ENCODE measurements around the gene FOXS1. TPM values are rescaled to one million over a fixed set of nuclear protein-coding genes. Genes with fewer than 3 reads are reported as not detected.

The FOXS1 gene
- total RNA-seq (not detected), polyA plus RNA-seq (not detected)

GRCh38 chr20:31845300-31845863 is at the start of gene FOXS1:
FOXS1 (minus strand) TSS chr20:31845604; CDS start chr20:31845542, 62 bp downstream.
- Mint-ChIP-seq H3K4me1 (no peaks in the 10 kb centered on the region), H3K27me3 (peaks cover 7 to 18% of the 10 kb centered on the region in 2 donors), H3K9me3 (no peaks in the 10 kb centered on the region), H3K36me3 (no peaks in the 10 kb centered on the region), H3K4me3 (no peak within 1 kb of the TSS), H3K27ac (peak within 1 kb of the TSS in 1 of 8 donors; percentile 29)
- DNase-seq, result no peak
- H3K4me3 ChIP-seq (ENCODE audit: low read length), result no peak within 1 kb of the TSS
- no peaks in the 10 kb centered on the region for H3K9me3 ChIP-seq (ENCODE audit: low read length)
- CTCF ChIA-PET, result interaction anchor here (4.5 kb wide), 1 partner anchor 22 kb away, joined by 34 read pairs; no protein-coding TSS in a partner anchor
- H3K27ac ChIP-seq (ENCODE audit: low read depth, low read length), result no peak within 1 kb of the TSS
- no peaks in the 10 kb centered on the region for H3K27me3 ChIP-seq (ENCODE audit: insufficient read depth, low read length, poor library complexity, severe bottlenecking)
- H3K36me3 ChIP-seq (ENCODE audit: insufficient read depth, low read length), result no peaks in the 10 kb centered on the region
- H3K4me1 ChIP-seq (ENCODE audit: insufficient read depth, low read length), result no peaks in the 10 kb centered on the region
- POLR2A ChIA-PET, result no interaction called here

GRCh38 chr20:31890646-31891045 is 45.2 kb upstream of the FOXS1 start:
- Mint-ChIP-seq H3K4me3 (no peak overlapping the region), H3K27ac (no peak overlapping the region), H3K9me3 (peaks cover 0 to 1% (median 0%) of the 10 kb centered on the region in 5 donors), H3K36me3 (peaks cover 0 to 4% (median 0%) of the 10 kb centered on the region in 3 donors), H3K27me3 (peaks cover 11 to 16% of the 10 kb centered on the region in 2 donors), H3K4me1 (peaks cover 0 to 4% (median 0%) of the 10 kb centered on the region in 3 donors)
- no peak for DNase-seq
- POLR2A ChIA-PET, result no interaction called here
- H3K4me1 ChIP-seq (ENCODE audit: insufficient read depth, low read length), result no peaks in the 10 kb centered on the region
- H3K36me3 ChIP-seq (ENCODE audit: insufficient read depth, low read length), result no peaks in the 10 kb centered on the region
- CTCF ChIA-PET, result no interaction called here
- no peak overlapping the region for H3K27ac ChIP-seq (ENCODE audit: low read depth, low read length)
- H3K27me3 ChIP-seq (ENCODE audit: insufficient read depth, low read length, poor library complexity, severe bottlenecking), result no peaks in the 10 kb centered on the region
- H3K4me3 ChIP-seq (ENCODE audit: low read length), result no peak overlapping the region
- H3K9me3 ChIP-seq (ENCODE audit: low read length), result no peaks in the 10 kb centered on the region

GRCh38 chr20:31883829-31884228 is 38.4 kb upstream of the FOXS1 start:
- Mint-ChIP-seq H3K4me3 (no peak overlapping the region), H3K27ac (no peak overlapping the region), H3K27me3 (peaks cover 13 to 21% of the 10 kb centered on the region in 2 donors), H3K36me3 (peaks cover 0 to 4% (median 0%) of the 10 kb centered on the region in 3 donors), H3K4me1 (peaks cover 10 to 14% (median 14%) of the 10 kb centered on the region in 3 donors), H3K9me3 (no peaks in the 10 kb centered on the region)
- ChIA-PET POLR2A (no interaction called here), CTCF (no interaction called here)
- no peak overlapping the region for H3K4me3 ChIP-seq (ENCODE audit: low read length)
- DNase-seq, result no peak
- H3K36me3 ChIP-seq (ENCODE audit: insufficient read depth, low read length), result no peaks in the 10 kb centered on the region
- no peak overlapping the region for H3K27ac ChIP-seq (ENCODE audit: low read depth, low read length)
- no peaks in the 10 kb centered on the region for H3K9me3 ChIP-seq (ENCODE audit: low read length)
- H3K27me3 ChIP-seq (ENCODE audit: insufficient read depth, low read length, poor library complexity, severe bottlenecking), result no peaks in the 10 kb centered on the region
- peaks cover 4% of the 10 kb centered on the region for H3K4me1 ChIP-seq (ENCODE audit: insufficient read depth, low read length)

GRCh38 chr20:31881945-31882344 is 36.5 kb upstream of the FOXS1 start:
- no peak for DNase-seq
- Histone ChIP-seq H3K4me3 (ENCODE audit: low read length) (no peak overlapping the region), H3K4me1 (ENCODE audit: insufficient read depth, low read length) (peaks cover 4% of the 10 kb centered on the region), H3K9me3 (ENCODE audit: low read length) (no peaks in the 10 kb centered on the region), H3K27ac (ENCODE audit: low read depth, low read length) (no peak overlapping the region), H3K27me3 (ENCODE audit: insufficient read depth, low read length, poor library complexity, severe bottlenecking) (no peaks in the 10 kb centered on the region), H3K36me3 (ENCODE audit: insufficient read depth, low read length) (no peaks in the 10 kb centered on the region)
- POLR2A ChIA-PET, result no interaction called here
- Mint-ChIP-seq H3K4me3 (no peak overlapping the region), H3K9me3 (no peaks in the 10 kb centered on the region), H3K27ac (no peak overlapping the region), H3K4me1 (peaks cover 10 to 14% (median 14%) of the 10 kb centered on the region in 3 donors), H3K27me3 (peaks cover 10 to 24% of the 10 kb centered on the region in 2 donors), H3K36me3 (peaks cover 0 to 4% (median 0%) of the 10 kb centered on the region in 3 donors)
- CTCF ChIA-PET, result no interaction called here

DNA sequence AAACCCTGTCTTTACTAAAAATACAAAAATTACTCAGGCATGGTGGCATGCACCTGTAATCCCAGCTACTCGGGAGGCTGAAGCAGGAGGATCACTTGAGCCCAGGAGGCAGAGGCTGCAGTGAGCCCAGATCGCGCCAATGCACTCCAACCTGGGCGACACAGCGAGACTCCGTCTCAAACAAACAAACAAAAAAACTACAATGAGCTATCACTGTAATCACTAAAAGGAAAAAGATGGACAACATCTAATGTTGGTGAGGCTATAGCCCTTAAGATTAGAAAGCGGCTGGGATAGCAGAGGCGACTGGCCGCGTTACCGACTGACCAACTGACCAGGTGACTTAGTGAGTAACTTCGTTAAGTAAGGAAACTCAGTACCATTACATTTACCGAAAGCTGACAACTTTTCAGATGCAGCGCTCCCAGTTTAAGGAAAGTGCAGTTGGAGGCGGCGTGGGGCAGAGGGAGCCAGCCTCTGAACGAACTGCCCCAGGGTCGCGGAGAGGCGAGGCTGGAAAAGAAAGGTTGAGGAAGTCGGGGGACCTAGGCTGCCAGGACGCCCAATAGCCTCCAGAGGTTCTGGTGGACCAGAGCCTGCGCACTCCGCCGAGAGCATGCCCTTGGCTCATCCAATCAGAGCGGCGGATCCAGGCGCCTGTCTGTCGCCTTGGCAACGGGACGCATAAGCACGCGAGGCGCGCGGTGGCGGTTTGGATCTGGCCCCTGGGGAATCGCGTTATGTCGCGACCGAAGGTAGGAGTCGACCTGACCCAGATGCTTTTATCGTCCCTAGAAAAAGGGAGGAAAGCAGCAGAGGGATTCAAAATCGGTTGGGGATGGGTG is 34.0 kb upstream of the FOXS1 start:
- peaks cover 0 to 4% (median 0%) of the 10 kb centered on the region in 3 donors for H3K36me3 Mint-ChIP-seq
- peak overlapping the region; percentile 84 to 97 (median 93) for H3K4me3 Mint-ChIP-seq
- H3K9me3 ChIP-seq (ENCODE audit: low read length), result no peaks in the 10 kb centered on the region
- CTCF ChIA-PET, result interaction anchor here (1.0 to 2.2 kb wide), 4 partner anchors 10 to 72 kb away, joined by 3 to 6 read pairs (median 4); partner anchors contain the start of gene PDRG1
- POLR2A ChIA-PET, result interaction anchor here (0.7 to 1.2 kb wide), 2 partner anchors 42 to 73 kb away, joined by 5 read pairs; partner anchors contain the start of gene PDRG1
- peaks cover 10 to 14% (median 14%) of the 10 kb centered on the region in 3 donors for H3K4me1 Mint-ChIP-seq
- H3K4me3 ChIP-seq (ENCODE audit: low read length), result peak overlapping the region; percentile 76
- peak; percentile 59 to 89 (median 72) for DNase-seq
- peaks cover 7 to 11% of the 10 kb centered on the region in 2 donors for H3K27me3 Mint-ChIP-seq
- H3K27ac ChIP-seq (ENCODE audit: low read depth, low read length), result no peak overlapping the region
- H3K4me1 ChIP-seq (ENCODE audit: insufficient read depth, low read length), result peaks cover 4% of the 10 kb centered on the region
- H3K27ac Mint-ChIP-seq, result peak overlapping the region; percentile 68 to 93 (median 84)
- H3K36me3 ChIP-seq (ENCODE audit: insufficient read depth, low read length), result no peaks in the 10 kb centered on the region
- no peaks in the 10 kb centered on the region for H3K27me3 ChIP-seq (ENCODE audit: insufficient read depth, low read length, poor library complexity, severe bottlenecking)
- H3K9me3 Mint-ChIP-seq, result no peaks in the 10 kb centered on the region

- Histone ChIP-seq H3K27me3 (ENCODE audit: insufficient read depth, low read length, poor library complexity, severe bottlenecking) (no peaks in the 10 kb centered on the region), H3K27ac (ENCODE audit: low read depth, low read length) (no peak overlapping the region), H3K9me3 (ENCODE audit: low read length) (no peaks in the 10 kb centered on the region), H3K4me1 (ENCODE audit: insufficient read depth, low read length) (peaks cover 4% of the 10 kb centered on the region), H3K36me3 (ENCODE audit: insufficient read depth, low read length) (no peaks in the 10 kb centered on the region), H3K4me3 (ENCODE audit: low read length) (no peak overlapping the region)
- POLR2A ChIA-PET, result no interaction called here
- DNase-seq, result no peak
- H3K36me3 Mint-ChIP-seq, result peaks cover 0 to 4% (median 0%) of the 10 kb centered on the region in 3 donors
- H3K27me3 Mint-ChIP-seq, result peaks cover 8 to 17% of the 10 kb centered on the region in 2 donors
- H3K4me1 Mint-ChIP-seq, result peaks cover 10 to 14% (median 14%) of the 10 kb centered on the region in 3 donors
- CTCF ChIA-PET, result no interaction called here
- H3K9me3 Mint-ChIP-seq, result no peaks in the 10 kb centered on the region
- H3K27ac Mint-ChIP-seq, result no peak overlapping the region
- H3K4me3 Mint-ChIP-seq, result peak overlapping the region in 1 of 7 donors; percentile 58
Measured at GRCh38 chr20:31877684-31878083, 32.3 kb upstream of the FOXS1 start.

DNA sequence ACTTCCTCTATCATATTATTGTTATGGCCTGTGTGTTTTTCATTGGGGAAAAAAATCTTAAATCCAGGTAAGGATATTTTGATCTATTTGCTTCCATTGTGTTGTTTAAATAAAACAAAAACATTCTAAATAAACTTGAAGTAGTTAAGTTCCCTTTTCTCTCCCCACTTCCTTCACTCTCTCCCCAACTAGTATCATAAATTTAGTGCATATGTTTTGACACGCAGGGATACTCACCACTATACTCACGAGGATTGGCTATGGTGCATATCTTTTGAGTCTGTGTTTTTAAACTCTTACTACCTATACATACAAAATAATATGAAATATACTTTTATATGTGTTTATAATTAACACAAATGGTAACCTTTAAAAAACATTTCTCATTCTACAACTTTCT is 30.3 kb upstream of the FOXS1 start:
- peaks cover 12 to 18% (median 13%) of the 10 kb centered on the region in 3 donors for H3K4me1 Mint-ChIP-seq
- Histone ChIP-seq H3K9me3 (ENCODE audit: low read length) (no peaks in the 10 kb centered on the region), H3K27me3 (ENCODE audit: insufficient read depth, low read length, poor library complexity, severe bottlenecking) (peaks cover 9% of the 10 kb centered on the region), H3K36me3 (ENCODE audit: insufficient read depth, low read length) (no peaks in the 10 kb centered on the region), H3K4me1 (ENCODE audit: insufficient read depth, low read length) (peaks cover 9% of the 10 kb centered on the region), H3K27ac (ENCODE audit: low read depth, low read length) (no peak overlapping the region), H3K4me3 (ENCODE audit: low read length) (no peak overlapping the region)
- H3K4me3 Mint-ChIP-seq, result no peak overlapping the region
- no peak overlapping the region for H3K27ac Mint-ChIP-seq
- H3K36me3 Mint-ChIP-seq, result peaks cover 0 to 4% (median 0%) of the 10 kb centered on the region in 3 donors
- peaks cover 23 to 26% of the 10 kb centered on the region in 2 donors for H3K27me3 Mint-ChIP-seq
- H3K9me3 Mint-ChIP-seq, result no peaks in the 10 kb centered on the region
- POLR2A ChIA-PET, result no interaction called here
- DNase-seq, result no peak
- CTCF ChIA-PET, result no interaction called here

DNA sequence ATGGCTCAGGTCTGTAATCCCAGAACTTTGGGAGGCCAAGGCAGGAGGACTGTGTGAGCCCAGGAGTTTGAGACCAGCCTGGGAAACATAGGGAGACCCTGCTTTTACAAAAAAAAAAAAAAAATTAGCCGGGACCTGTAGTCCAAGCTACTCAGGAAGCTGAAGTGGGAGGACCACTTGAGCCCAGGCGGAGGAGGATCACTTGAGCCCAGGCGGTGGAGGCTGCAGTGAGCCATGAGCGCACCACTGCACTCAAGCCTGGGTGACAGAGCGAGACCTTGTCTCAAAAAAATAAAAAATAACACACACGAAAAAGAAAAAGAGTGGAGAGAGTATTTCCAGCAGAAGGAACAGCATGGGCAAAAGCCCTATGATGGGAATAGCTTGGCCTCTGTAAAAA is 27.0 kb upstream of the FOXS1 start:
- Histone ChIP-seq H3K27me3 (ENCODE audit: insufficient read depth, low read length, poor library complexity, severe bottlenecking) (peaks cover 24% of the 10 kb centered on the region), H3K36me3 (ENCODE audit: insufficient read depth, low read length) (no peaks in the 10 kb centered on the region), H3K27ac (ENCODE audit: low read depth, low read length) (no peak overlapping the region), H3K4me3 (ENCODE audit: low read length) (no peak overlapping the region), H3K9me3 (ENCODE audit: low read length) (no peaks in the 10 kb centered on the region), H3K4me1 (ENCODE audit: insufficient read depth, low read length) (peaks cover 11% of the 10 kb centered on the region)
- peaks cover 0 to 3% (median 0%) of the 10 kb centered on the region in 5 donors for H3K9me3 Mint-ChIP-seq
- no peak for DNase-seq
- ChIA-PET CTCF (interaction anchor here (1.2 to 1.3 kb wide), 3 partner anchors 20 to 79 kb away, joined by 3 to 5 read pairs (median 5); partner anchors contain the start of gene PDRG1), POLR2A (no interaction called here)
- peaks cover 9 to 15% (median 14%) of the 10 kb centered on the region in 3 donors for H3K4me1 Mint-ChIP-seq
- no peak overlapping the region for H3K27ac Mint-ChIP-seq
- H3K4me3 Mint-ChIP-seq, result no peak overlapping the region
- H3K36me3 Mint-ChIP-seq, result peaks cover 0 to 2% (median 0%) of the 10 kb centered on the region in 3 donors
- peaks cover 38 to 41% of the 10 kb centered on the region in 2 donors for H3K27me3 Mint-ChIP-seq
